Activated gamma-delta T cell treated with anti-CD3 and anti-CD28 coated beads, Interleukin-2, amount 50 U/mL, for 16 hours (primary cell): Measurements from ENCODE around the gene SNTG2.

ENCODE experiments used
- DNase-seq: peaks from one replicate; pipeline ENCODE4 v3.0.0-alpha.2; 2020; ENCODE audit warnings: low read depth

SNTG2 gene

DNA sequence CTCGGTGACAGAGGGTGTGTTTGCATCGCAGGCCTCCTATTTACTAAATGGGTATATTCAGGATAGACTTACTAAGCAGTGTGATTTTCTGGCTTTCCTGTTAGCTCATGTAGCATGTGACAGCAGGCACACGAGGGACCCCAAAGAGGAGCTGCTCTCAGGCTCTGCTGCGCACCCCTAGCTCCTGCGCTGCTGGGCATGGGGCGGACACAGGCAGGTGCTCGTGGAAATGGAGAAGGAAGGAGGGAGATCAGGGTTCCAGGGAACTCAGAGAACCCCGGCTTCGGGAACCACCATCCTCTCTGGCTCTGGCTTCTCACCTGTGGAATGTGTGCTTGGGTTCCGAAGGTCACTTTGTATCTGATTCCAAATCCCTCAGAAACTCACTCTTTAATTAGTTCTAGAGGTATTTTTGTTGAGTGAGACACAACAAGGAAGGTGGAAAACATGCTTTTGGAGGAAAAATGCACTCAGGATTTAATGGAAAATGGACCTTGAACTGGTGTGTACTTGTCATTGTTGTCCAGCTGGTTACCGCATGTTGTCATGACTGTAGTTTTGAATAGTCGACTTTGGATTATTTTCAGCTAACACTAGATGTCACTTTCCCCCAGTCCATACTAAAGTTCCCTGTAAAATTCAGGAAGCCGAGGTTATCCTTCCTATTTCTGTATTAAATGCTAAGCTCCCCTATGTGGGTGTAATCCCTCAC lies 3.5 kb downstream of the SNTG2 start:
- no peak for DNase-seq

DNA sequence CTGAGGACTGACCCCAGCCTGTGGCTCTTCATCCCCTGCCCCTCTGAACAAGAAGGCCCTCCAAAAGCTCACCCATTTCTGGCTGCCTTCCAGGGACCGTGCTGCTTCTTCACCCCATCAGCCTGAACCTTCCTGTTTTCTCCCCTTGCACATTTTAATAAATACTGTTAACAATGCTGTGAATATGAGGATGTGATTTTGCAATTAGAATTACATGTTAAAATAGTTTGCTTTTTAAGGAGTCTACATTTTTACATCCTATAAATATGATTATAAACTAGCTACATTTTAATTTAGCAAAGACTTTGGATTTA lies 4.0 kb downstream of the SNTG2 start:
- no peak for DNase-seq

DNA sequence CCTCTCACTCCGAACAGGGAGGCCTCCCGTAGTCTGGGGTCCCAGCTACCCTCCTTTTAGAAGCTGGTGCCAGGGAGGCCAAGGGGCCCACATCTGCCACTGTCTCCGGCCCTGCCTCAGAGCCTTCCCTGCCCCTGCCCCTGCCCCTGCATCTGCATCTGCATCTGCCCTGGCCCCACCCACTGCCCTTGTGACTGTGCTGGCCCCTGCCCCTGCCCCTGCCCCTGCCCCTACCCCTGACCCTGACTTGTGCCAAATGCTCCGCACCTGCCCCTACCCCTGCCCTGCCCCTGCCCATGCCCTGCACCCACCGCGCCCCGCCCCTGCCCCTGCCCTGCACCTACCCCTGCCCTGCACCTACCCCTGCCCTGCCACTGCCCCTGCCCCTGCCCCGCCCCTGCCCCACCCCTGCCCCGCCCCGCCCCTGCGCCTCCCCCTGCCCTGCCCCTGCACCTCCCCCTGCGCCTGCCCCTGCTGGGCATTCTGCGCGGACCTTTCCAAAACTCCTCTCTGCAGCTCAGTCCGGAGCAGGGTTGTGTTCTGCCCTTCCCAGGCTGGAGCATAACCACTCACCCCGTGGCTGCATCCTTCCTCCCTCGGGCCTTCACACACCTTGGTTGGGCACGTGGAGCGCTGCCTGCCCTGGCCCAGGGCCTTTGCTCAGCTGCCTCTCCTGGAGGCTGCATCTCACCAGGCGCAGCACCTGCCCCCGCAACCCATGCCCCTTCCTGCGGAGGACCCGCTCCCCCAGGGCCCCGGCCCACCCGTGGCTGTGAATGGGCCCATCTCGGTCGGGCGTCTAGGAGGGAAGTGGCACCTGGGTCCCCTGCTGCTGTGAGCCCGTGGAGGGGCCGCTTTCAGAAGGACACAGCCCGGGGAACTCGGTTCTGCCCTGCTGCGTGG lies 5.4 kb downstream of the SNTG2 start:
- no peak for DNase-seq

DNA sequence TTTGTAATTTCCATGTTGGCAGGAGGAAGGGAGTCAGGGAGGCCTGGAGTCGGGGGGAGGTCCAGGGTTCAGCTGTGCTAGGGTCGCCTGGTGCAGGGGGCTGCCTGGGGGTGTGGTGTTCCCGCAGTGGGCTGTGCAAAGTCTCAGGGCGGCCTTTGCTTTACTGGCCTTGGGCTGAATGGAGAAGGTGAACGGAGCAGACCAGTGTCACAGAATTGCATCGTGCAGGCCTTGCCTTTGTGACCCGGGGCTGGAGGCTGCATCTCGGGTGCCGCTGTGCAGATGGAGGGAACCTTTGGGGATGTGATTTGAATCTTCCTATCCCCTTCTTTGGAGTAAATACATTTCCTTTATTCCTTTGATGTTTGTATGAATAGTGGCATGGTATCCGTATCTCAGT lies 8.8 kb downstream of the SNTG2 start:
- no peak for DNase-seq

- no peak for DNase-seq
Measured at GRCh38 chr2:960061-960736, 9.6 kb downstream of the SNTG2 start.

DNA sequence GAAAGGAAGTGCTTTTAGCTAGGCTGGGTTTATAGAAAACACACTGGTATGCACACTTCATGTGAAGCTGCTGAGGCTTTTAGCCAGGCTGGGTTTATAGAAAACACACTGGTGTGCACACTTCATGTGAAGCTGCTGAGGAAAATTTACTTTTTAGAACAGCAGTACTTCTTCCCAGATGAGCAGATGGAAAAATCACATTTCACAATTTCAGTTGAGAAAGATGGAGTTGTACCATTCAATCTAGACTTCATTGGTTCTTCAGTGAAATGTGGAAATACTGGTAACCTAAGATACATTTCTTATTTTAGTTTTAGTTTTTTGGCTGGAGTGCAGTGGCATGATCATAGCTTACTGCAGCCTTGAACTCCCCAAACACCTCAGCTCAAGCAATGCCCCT lies 11.1 kb downstream of the SNTG2 start:
- DNase-seq: no peak

- no peak for DNase-seq
Measured at GRCh38 chr2:963876-964275, 13.2 kb downstream of the SNTG2 start.

GRCh38 chr2:964562-964961 lies 13.9 kb downstream of the SNTG2 start:
- no peak for DNase-seq

DNA sequence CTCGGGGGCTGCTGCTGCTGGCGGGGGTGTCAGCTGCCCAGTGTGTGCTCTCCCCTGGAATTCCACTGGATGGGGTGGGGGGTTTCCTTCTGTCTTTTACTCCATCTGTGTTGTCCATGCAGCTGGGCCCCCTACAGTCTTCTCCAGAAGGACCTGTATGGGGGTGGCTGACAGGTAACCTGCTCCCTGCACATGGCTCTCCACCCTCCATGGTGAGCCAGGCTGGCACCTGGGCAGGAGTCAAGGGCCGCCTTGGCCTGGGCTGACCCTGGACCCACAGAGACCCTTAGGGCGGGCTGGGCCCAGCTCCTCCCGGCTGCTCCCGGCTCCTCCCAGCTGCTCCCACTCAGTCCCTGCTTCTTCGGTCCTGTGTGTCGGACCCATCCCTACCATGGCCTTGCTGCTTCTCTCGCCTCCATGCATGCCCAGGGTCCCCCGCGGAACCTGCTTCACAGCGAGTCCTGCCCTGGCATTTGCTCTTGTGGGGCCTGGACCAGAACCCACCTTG lies 15.0 kb downstream of the SNTG2 start:
- no peak for DNase-seq

GRCh38 chr2:973129-973528 lies 22.5 kb downstream of the SNTG2 start:
- DNase-seq: no peak

GRCh38 chr2:974054-974453 lies 23.4 kb downstream of the SNTG2 start:
- no peak for DNase-seq

DNA sequence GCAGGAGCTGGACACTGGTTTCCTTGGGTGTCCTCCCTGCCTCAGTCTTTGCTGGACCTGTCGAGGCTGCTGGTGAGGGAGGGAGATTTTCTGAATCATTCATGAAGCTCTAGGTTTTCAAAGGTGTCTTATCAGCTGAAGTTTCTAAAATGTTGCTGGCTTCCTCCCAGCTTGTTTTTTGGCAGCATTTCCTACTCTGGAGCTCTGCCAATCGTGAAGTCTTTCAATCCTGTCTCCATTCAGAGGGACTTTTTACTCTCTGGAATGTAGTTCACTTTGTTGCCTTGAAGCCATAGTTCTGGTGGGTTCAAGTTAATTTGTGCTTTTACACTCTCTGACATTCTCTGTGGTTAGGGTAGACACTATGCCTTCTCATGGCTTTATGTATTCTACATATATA lies 23.9 kb downstream of the SNTG2 start:
- no peak for DNase-seq

DNA sequence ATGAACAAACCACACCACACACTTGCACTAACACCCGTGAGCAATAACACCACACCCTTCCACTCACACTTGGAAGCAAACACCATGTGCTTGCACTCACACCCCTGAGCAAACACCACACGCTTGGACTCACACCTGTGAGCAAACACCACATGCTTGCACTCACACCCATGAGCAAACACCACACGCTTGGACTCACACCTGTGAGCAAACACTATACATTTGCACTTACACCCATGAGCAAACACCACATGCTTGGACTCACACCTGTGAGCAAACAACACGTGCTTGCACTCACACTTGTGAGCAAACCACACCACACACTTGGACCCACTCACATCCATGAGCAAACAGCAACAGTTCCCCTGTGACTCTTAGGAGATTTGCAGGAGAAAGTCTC lies 24.4 kb downstream of the SNTG2 start:
- no peak for DNase-seq

DNA sequence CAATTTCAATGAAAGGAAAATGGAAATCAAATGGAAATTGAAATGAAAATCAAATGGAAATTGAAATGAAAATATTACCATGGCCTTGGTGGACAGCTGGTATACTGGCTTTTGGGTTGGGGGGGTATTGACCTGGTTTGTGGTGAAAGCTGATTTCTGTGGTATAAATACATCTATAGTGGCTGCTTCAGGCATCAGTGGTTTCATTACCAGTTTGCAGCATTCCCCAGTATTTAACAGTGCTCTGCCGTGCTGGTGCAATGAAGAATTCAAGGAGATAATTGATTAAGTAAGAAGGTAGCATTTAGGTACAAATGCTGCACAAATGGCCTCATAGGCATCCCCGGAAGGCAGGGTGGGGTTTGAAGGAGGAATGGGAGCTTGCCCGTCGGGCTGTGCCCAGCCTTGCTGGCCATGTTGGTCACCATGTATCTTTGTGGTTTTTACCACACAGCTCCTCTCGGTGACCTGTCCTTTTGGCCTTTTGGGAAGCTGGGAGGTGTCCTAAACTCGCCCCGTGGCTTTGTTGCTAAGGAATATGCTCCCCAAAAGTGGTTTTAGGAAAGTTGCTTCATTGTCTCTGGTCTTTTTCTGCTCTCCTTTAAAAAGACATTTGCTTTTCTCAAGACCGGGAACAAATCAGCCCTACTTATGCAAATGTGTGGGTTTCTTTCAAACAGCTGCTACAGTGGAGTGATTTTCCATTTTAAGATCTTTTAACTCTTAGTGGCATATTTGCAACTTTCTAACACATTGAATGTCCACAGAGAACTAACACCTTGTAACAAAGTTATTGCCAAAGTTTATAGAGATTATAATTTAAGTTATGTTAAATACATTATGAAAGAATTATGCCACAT lies 28.6 kb downstream of the SNTG2 start:
- no peak for DNase-seq

DNA sequence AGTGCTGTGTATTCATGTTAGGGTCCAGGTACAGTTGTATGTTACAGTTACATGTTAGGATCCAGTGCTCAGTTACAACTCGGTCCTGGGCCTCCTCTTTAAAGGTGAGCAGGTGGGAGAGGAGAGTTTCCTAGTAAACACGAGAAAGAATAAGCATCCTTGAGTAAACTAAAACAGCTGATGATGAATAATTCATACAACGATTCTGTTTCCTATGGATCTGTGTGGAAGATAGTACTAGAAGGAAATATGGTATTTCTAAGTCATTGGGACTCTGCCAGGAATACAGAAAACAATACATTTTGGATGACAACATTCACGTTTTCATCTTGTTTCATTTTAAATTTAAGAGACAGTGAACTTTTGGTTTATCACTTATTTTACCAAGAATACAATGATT lies 29.5 kb downstream of the SNTG2 start:
- no peak for DNase-seq

GRCh38 chr2:981258-981657 lies 30.6 kb downstream of the SNTG2 start:
- DNase-seq: no peak

GRCh38 chr2:981759-982158 lies 31.1 kb downstream of the SNTG2 start:
- no peak for DNase-seq

- no peak for DNase-seq
Measured at GRCh38 chr2:985317-985898, 34.8 kb downstream of the SNTG2 start.

DNA sequence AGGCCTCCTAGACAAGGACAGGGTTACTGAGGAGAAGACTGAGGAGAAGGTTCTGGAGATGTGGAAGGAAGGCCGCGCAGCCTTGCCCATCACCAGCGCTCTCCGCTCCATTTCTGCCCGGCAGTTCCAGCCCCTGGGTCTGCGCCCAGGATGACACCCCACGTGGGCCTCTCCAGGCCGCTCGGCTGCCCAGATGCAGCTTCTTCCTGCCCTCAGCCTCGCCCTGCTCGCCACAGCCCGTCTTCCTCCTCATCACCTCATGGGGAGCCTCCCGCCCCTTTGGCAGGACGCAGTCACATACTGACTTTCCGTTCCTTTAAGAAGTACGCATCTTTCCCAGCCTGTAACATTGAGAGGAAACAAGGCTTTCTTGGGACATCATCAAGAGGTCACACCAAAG lies 37.1 kb downstream of the SNTG2 start:
- no peak for DNase-seq

- no peak for DNase-seq
Measured at GRCh38 chr2:989781-990467, 39.3 kb downstream of the SNTG2 start.

DNA sequence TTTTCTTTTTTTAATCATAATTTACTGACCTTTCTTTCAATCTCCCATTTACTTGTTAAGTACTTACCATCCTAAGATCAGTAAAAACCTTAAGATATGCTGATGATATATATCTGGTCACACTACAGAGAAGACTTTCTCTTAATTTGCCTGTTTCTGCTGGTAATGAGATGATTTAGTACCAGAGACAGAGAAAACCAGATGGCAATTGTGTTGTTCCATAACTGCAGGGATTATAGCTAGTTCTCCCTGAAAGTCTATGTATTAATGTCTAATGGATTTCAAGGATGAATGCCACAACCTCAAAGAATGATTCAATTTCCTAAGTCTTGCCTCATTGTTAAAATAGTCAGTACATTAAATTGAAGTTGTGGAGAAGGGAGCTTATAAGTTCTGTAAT lies 40.3 kb downstream of the SNTG2 start:
- DNase-seq: no peak
